H1 (cell line): ENCODE results near the gene SH3RF3. TPM values are rescaled to one million over a fixed set of nuclear protein-coding genes. Genes with fewer than 3 reads are reported as not detected.

Experiments
- CTCF ChIA-PET: fragments of 300-600 bp; sonication (Branson Sonifier 250); formaldehyde crosslinking; loops from one replicate; lab custom pipeline; 2021; ENCODE audit not compliant: partially characterized antibody; lab: Charles Lee
- POLR2A ChIA-PET: fragments of 300-600 bp; sonication (Branson Sonifier 250); formaldehyde crosslinking; loops from one replicate; lab custom pipeline; 2021; ENCODE audit warnings: inconsistent platforms; ENCODE audit not compliant: partially characterized antibody; lab: Charles Lee
- DNase-seq, 2 experiments: peaks; one replicate each; pipeline versions ENCODE4 v3.0.0 to v3.0.0-alpha.2; 2010 to 2022; ENCODE audit warnings: low spot score in 2 of 2, low read depth in 1 of 2, mixed read lengths in 1 of 2
- FAIRE-seq: peaks from 2 replicates; lab custom pipeline; 2011; peaks lifted over from hg19 to GRCh38; lab: Jason Lieb, UNC
- H2AFZ ChIP-seq: 2 replicates; pipeline ENCODE4 v1.8.1; 2012; ENCODE audit warnings: low read length, inconsistent platforms
- H2AK5ac ChIP-seq: 2 replicates; pipeline ENCODE4 v1.6.1; 2013; ENCODE audit warnings: low read depth, low read length
- H2BK120ac ChIP-seq: replicated peaks from 2 replicates; pipeline ENCODE3; 2013; ENCODE audit warnings: low read depth, low read length, inconsistent platforms
- H2BK12ac ChIP-seq: 2 replicates; pipeline ENCODE4 v1.6.1; 2013; ENCODE audit warnings: low read depth, low read length
- H2BK15ac ChIP-seq: 2 replicates; pipeline ENCODE4 v1.6.1; 2013; ENCODE audit warnings: low read length
- H2BK20ac ChIP-seq: 2 replicates; pipeline ENCODE4 v1.6.1; 2013; ENCODE audit warnings: low read length
- H2BK5ac ChIP-seq: 2 replicates; pipeline ENCODE4 v1.6.1; 2013; ENCODE audit warnings: low read depth, low read length
- H3K14ac ChIP-seq: 2 replicates; pipeline ENCODE4 v1.6.1; 2013; ENCODE audit warnings: inconsistent platforms; ENCODE audit not compliant: insufficient read length
- H3K18ac ChIP-seq: 2 replicates; pipeline ENCODE4 v1.6.1; 2013; ENCODE audit warnings: low read length; ENCODE audit errors: extremely low read depth
- H3K23ac ChIP-seq: 2 replicates; pipeline ENCODE4 v1.6.1; 2013; ENCODE audit warnings: inconsistent platforms; ENCODE audit not compliant: insufficient read length
- H3K23me2 ChIP-seq: 2 replicates; pipeline ENCODE4 v1.6.1; 2013; ENCODE audit warnings: low read depth, low read length
- H3K27ac ChIP-seq: 2 replicates; pipeline ENCODE4 v1.6.1; 2011; ENCODE audit warnings: low read depth, low read length, inconsistent platforms
- H3K27me3 ChIP-seq, 4 experiments: replicated peaks in 1 of 4; 1 replicate in 1 of 4; 2 replicates in 3 of 4; pipeline versions ENCODE4 v1.6.1 to v1.8.1; 2011 to 2013; ENCODE audit warnings: low read length in 3 of 4, mild to moderate bottlenecking in 3 of 4, inconsistent platforms in 2 of 4, mixed read lengths in 2 of 4, moderate library complexity in 1 of 4; ENCODE audit not compliant: control insufficient read depth in 3 of 4, insufficient read depth in 3 of 4; ENCODE audit errors: extremely low read depth in 1 of 4
- H3K36me3 ChIP-seq, 4 experiments: 2 replicates each; pipeline versions ENCODE4 v1.6.1 to v1.8.1; 2011 to 2013; ENCODE audit warnings: mild to moderate bottlenecking in 4 of 4, low read length in 3 of 4, moderate library complexity in 2 of 4, control low read depth in 1 of 4, inconsistent platforms in 1 of 4; ENCODE audit not compliant: insufficient read depth in 4 of 4, control insufficient read depth in 2 of 4
- H3K4ac ChIP-seq: replicated peaks from 2 replicates; pipeline ENCODE3; 2013; ENCODE audit warnings: low read length, low read depth, mixed read lengths, inconsistent platforms; ENCODE audit not compliant: insufficient read length
- H3K4me1 ChIP-seq, 4 experiments: replicated peaks in 1 of 4; 1 replicate in 1 of 4; 2 replicates in 3 of 4; pipeline versions ENCODE4 v1.6.1 to v1.8.1; 2011 to 2013; ENCODE audit warnings: low read length in 3 of 4, inconsistent platforms in 2 of 4, mixed read lengths in 1 of 4; ENCODE audit not compliant: insufficient read depth in 4 of 4, control insufficient read depth in 3 of 4
- H3K4me2 ChIP-seq, 2 experiments: 2 replicates each; pipeline versions ENCODE4 v1.6.1 to v1.8.1; 2011 to 2013; ENCODE audit warnings: low read depth in 2 of 2, low read length in 2 of 2, control low read depth in 1 of 2, inconsistent platforms in 1 of 2, mild to moderate bottlenecking in 1 of 2; ENCODE audit not compliant: insufficient read depth in 1 of 2
- H3K4me3 ChIP-seq, 4 experiments: fragments of 200-600, 300-600 bp in 1 of 4; sonication (generic), shearing (Covaris generic), sonication (Bioruptor Twin) in 1 of 4; 2 replicates each; pipeline versions ENCODE4 v1.5.1 to v1.8.1; 2011 to 2016; ENCODE audit warnings: low read length in 4 of 4, low read depth in 3 of 4, control low read depth in 2 of 4, inconsistent platforms in 2 of 4, mild to moderate bottlenecking in 2 of 4, mixed read lengths in 1 of 4, moderate library complexity in 1 of 4; ENCODE audit not compliant: insufficient read depth in 2 of 4; ENCODE audit errors: extremely low read depth in 1 of 4
- H3K56ac ChIP-seq: replicated peaks from 2 replicates; pipeline ENCODE3; 2013; ENCODE audit warnings: low read depth, mild to moderate bottlenecking, mixed read lengths, low read length, inconsistent platforms; ENCODE audit not compliant: insufficient read length
- H3K79me1 ChIP-seq: 2 replicates; pipeline ENCODE4 v1.6.1; 2013; ENCODE audit warnings: low read depth, low read length, control low read depth
- H3K79me2 ChIP-seq, 2 experiments: 2 replicates each; pipeline versions ENCODE4 v1.6.1 to v1.8.1; 2012 to 2013; ENCODE audit warnings: low read length in 2 of 2, mild to moderate bottlenecking in 2 of 2, inconsistent platforms in 1 of 2; ENCODE audit not compliant: insufficient read depth in 2 of 2, control insufficient read depth in 1 of 2
- H3K9ac ChIP-seq, 4 experiments: replicated peaks in 1 of 4; 1 replicate in 1 of 4; 2 replicates in 3 of 4; pipeline versions ENCODE4 v1.6.1 to v1.8.1; 2011 to 2013; ENCODE audit warnings: low read depth in 3 of 4, low read length in 3 of 4, control low read depth in 2 of 4, mild to moderate bottlenecking in 2 of 4, moderate library complexity in 2 of 4, inconsistent platforms in 1 of 4; ENCODE audit errors: extremely low read depth in 1 of 4
- H3K9me3 ChIP-seq, 2 experiments: 2 replicates each; pipeline versions ENCODE4 v1.6.1 to v1.8.1; 2012 to 2013; ENCODE audit warnings: mild to moderate bottlenecking in 2 of 2, moderate library complexity in 2 of 2, control low read depth in 1 of 2, inconsistent platforms in 1 of 2, low read depth in 1 of 2, low read length in 1 of 2, mixed read lengths in 1 of 2; ENCODE audit not compliant: insufficient read depth in 2 of 2
- H4K20me1 ChIP-seq, 2 experiments: replicated peaks in 1 of 2; 2 replicates each; pipeline versions ENCODE3 to v1.8.1; 2011 to 2013; ENCODE audit warnings: inconsistent platforms in 2 of 2, low read length in 2 of 2, mild to moderate bottlenecking in 1 of 2; ENCODE audit not compliant: insufficient read depth in 2 of 2, control insufficient read depth in 1 of 2
- H4K5ac ChIP-seq: 2 replicates; pipeline ENCODE4 v1.6.1; 2013; ENCODE audit warnings: low read length, low read depth, mixed read lengths, inconsistent platforms; ENCODE audit not compliant: insufficient read length
- H4K8ac ChIP-seq: 2 replicates; pipeline ENCODE4 v1.8.0; 2013; ENCODE audit warnings: mild to moderate bottlenecking, moderate library complexity, low read length, inconsistent platforms; ENCODE audit not compliant: insufficient read depth; ENCODE audit errors: extremely low read depth
- H4K91ac ChIP-seq: replicated peaks from 2 replicates; pipeline ENCODE3; 2013; ENCODE audit warnings: low read length, mixed read lengths, inconsistent platforms; ENCODE audit not compliant: insufficient read length
- EGR1 ChIP-seq: IDR thresholded peaks from 2 replicates; pipeline ENCODE4 v1.6.1; 2011; ENCODE audit warnings: low read depth, low read length, borderline replicate concordance
- MAFK ChIP-seq: IDR thresholded peaks from 2 replicates; pipeline ENCODE4 v1.6.1; 2012; ENCODE audit warnings: low read depth, mild to moderate bottlenecking, improper control_type of control experiment, low read length
- PHF8 ChIP-seq: fragments of 200-600 bp; sonication (generic); conservative IDR thresholded peaks from 2 replicates; pipeline ENCODE4 v1.7.1; 2012; ENCODE audit warnings: low read depth, mild to moderate bottlenecking, inconsistent platforms, low read length, moderate library complexity
- SIX5 ChIP-seq: IDR thresholded peaks from 2 replicates; pipeline ENCODE4 v1.6.1; 2011; ENCODE audit warnings: mild to moderate bottlenecking, low read depth, low read length
- SP2 ChIP-seq: IDR thresholded peaks from 2 replicates; pipeline ENCODE4 v1.6.1; 2012; ENCODE audit warnings: mild to moderate bottlenecking, low read length, inconsistent platforms
- polyA plus RNA-seq, 7 experiments: library from polyadenylated mRNA; depleted of rRNA in 3 of 7; stranded (reverse) in 5 of 7; unstranded in 2 of 7; fragments of >200 nt in 5 of 7; fragments of 200-250 nt in 2 of 7; gene quantifications; 1 replicate in 5 of 7; 2 replicates in 1 of 7; 4 replicates in 1 of 7; pipeline versions ENCODE4 v1.2.1 to v1.2.3, GENCODE V29; 2011 to 2013; ENCODE audit warnings: missing spikeins in 2 of 7, mixed read lengths in 2 of 7
- total RNA-seq: library from RNA; stranded (reverse); fragmentation: NEBNext Ultra II Directional; extraction: Animal tissue kit (Norgen Biotek cat#: 25700); gene quantifications from 2 replicates; pipeline ENCODE4 v1.2.1, GENCODE V29; 2021
- TF ChIP-seq, protein P1 (sequence below): IDR thresholded peaks from 2 replicates; pipeline ENCODE4 v1.6.1; 2012; ENCODE audit warnings: inconsistent platforms

The SH3RF3 gene
- total and polyA plus RNA-seq, 2 of the 8 experiments (the other 6 are each of a cell fraction or from before 2014, with no cell fraction given): 0.11 to 0.65 TPM

DNA sequence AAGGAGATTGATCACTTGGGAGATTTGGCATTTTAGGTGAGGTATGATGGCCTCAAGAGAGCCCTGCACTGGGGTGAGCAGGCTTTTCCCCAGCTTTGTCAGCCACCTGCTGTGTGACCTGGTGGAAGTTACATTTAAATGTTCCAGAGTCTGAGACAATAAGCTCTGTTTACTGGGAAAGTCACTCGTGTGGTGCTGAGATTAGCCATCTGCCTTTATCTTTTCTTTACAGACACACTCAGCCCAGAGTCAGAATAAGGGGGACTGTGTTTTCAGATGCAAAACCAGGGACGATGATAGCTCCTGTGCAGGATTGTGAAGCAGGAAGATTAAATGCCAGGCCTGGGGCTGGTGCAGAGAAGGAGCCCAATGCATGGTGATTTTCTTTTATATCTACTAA, 47.9 kb downstream of the SH3RF3 start (continued):
- no peak for TF ChIP-seq PHF8
- TF ChIP-seq, all 59 proteins: peak for 0

DNA sequence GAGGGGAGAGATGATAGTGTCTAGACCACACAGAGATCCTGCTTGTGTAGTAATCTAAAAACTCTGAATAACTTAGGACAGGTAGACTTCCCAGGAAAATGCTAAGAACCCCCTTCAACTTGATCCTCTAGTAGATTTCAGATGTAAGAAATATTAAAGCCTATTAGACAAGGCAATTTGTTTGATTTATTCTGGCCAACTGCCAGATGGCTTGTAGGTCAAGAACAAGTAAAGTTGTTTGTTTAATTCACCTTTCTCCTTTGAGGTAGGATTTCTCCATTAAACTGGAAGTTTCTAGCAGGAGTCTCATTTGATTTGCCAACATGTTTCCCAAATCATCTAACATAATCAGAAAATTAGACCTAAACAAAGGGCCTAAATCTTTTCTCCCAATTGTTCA, 48.6 kb downstream of the SH3RF3 start:
- H3K56ac ChIP-seq: no peak overlapping the region
- no peak overlapping the region for H3K4me2 ChIP-seq
- H4K8ac ChIP-seq: no peak overlapping the region
- no peak overlapping the region for H3K18ac ChIP-seq
- H3K9ac ChIP-seq: no peak overlapping the region
- H2BK120ac ChIP-seq: no peak overlapping the region
- no peak overlapping the region for H3K4ac ChIP-seq
- H3K9me3 ChIP-seq: peaks cover 0 to 5% of the 10 kb centered on the region in 2 experiments; a peak in 3 of 4 replicates
- TF ChIP-seq, protein P1, sequence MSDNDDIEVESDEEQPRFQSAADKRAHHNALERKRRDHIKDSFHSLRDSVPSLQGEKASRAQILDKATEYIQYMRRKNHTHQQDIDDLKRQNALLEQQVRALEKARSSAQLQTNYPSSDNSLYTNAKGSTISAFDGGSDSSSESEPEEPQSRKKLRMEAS: no peak
- no peak for TF ChIP-seq SIX5
- no peak for TF ChIP-seq MAFK
- no peak for TF ChIP-seq SP2
- no peak for TF ChIP-seq EGR1
- TF ChIP-seq, all 59 proteins: peak for 0
- Histone ChIP-seq H2BK15ac (no peak overlapping the region), H3K79me2 (no peaks in the 10 kb centered on the region), H2AK5ac (no peak overlapping the region), H3K14ac (no peak overlapping the region), H4K5ac (no peak overlapping the region), H3K23ac (no peak overlapping the region), H4K91ac (no peak overlapping the region), H2BK20ac (no peak overlapping the region), H3K27ac (no peak overlapping the region), H3K4me3 (no peak overlapping the region), H3K4me1 (peaks cover 0 to 5% (median 2%) of the 10 kb centered on the region in 4 experiments; a peak in 3 of 7 replicates), H2BK12ac (no peak overlapping the region), H3K79me1 (no peaks in the 10 kb centered on the region), H2BK5ac (no peak overlapping the region), H3K36me3 (no peaks in the 10 kb centered on the region), H3K27me3 (no peaks in the 10 kb centered on the region), H3K23me2 (no peaks in the 10 kb centered on the region), H2AFZ (no peak overlapping the region), H4K20me1 (no peaks in the 10 kb centered on the region)
- ChIA-PET POLR2A (no interaction called here), CTCF (no interaction called here)
- FAIRE-seq (no peak), DNase-seq (no peak)
